Endothelial cell of umbilical vein (primary cell): ENCODE results near the gene CBLIF. TPM values are rescaled to one million over a fixed set of nuclear protein-coding genes. Genes with fewer than 3 reads are reported as not detected.
"Not testable (repeated sequence)": the region's sequence is repeated elsewhere in the genome, so short reads cannot be mapped to it uniquely, and the experiment has no call there.

Source experiments
- BruUV-seq: library from RNA; stranded (reverse); fragments of 400-500 nt; replicated peaks from 2 replicates; lab custom pipeline; 2021; lab: Mats Ljungman, UMichigan
- CTCF ChIA-PET: fragments of 300-600, 350-600 bp; sonication (Branson Sonifier 250); formaldehyde crosslinking; loops from one replicate; lab custom pipeline; 2021; ENCODE audit warnings: antibody characterized with exemption, inconsistent platforms; lab: Charles Lee
- POLR2A ChIA-PET: fragments of 300-600, 350-600 bp; sonication (Branson Sonifier 250); formaldehyde crosslinking; loops from one replicate; lab custom pipeline; 2021; ENCODE audit warnings: antibody characterized with exemption, inconsistent platforms; lab: Charles Lee
- DNase-seq: peaks from one replicate; pipeline ENCODE4 v3.0.0-alpha.2; 2011; ENCODE audit warnings: low read depth, low spot score
- FAIRE-seq: peaks from 2 replicates; lab custom pipeline; 2011; peaks lifted over from hg19 to GRCh38; lab: Jason Lieb, UNC
- H2AFZ ChIP-seq: 2 replicates; pipeline ENCODE4 v1.6.0; 2012; ENCODE audit warnings: low read depth, low read length, control low read depth, inconsistent platforms
- H3K27ac ChIP-seq: 2 replicates; pipeline ENCODE4 v1.5.1; 2011; ENCODE audit warnings: low read depth, mild to moderate bottlenecking, control low read depth, low read length, moderate library complexity; ENCODE audit not compliant: insufficient read depth
- H3K27me3 ChIP-seq, 2 experiments: 2 replicates each; pipeline versions ENCODE4 v1.6.0 to v1.6.1; 2011; ENCODE audit warnings: low read length in 2 of 2, mixed read lengths in 1 of 2; ENCODE audit not compliant: control insufficient read depth in 2 of 2, insufficient read depth in 2 of 2
- H3K36me3 ChIP-seq, 2 experiments: 2 replicates in 1 of 2; 3 replicates in 1 of 2; pipeline ENCODE4 v1.5.1; 2011; ENCODE audit warnings: low read length in 2 of 2, mild to moderate bottlenecking in 1 of 2, moderate library complexity in 1 of 2; ENCODE audit not compliant: control insufficient read depth in 2 of 2, insufficient read depth in 2 of 2; ENCODE audit errors: extremely low read depth in 1 of 2
- H3K4me1 ChIP-seq: 3 replicates; pipeline ENCODE4 v1.5.1; 2011; ENCODE audit warnings: mild to moderate bottlenecking, low read length; ENCODE audit not compliant: control insufficient read depth, insufficient read depth; ENCODE audit errors: extremely low read depth
- H3K4me2 ChIP-seq: 2 replicates; pipeline ENCODE4 v1.6.1; 2011; ENCODE audit warnings: low read length, control low read depth, mixed read lengths; ENCODE audit not compliant: insufficient read depth
- H3K4me3 ChIP-seq, 3 experiments: fragments of 200-600 bp in 1 of 3; sonication (generic), shearing (Covaris generic) in 1 of 3; replicated peaks in 1 of 3; 2 replicates each; pipeline ENCODE4 v1.5.1; 2011 to 2016; ENCODE audit warnings: control low read depth in 3 of 3, low read length in 3 of 3, mild to moderate bottlenecking in 2 of 3, inconsistent platforms in 1 of 3, low read depth in 1 of 3, moderate library complexity in 1 of 3; ENCODE audit not compliant: insufficient read depth in 1 of 3
- H3K79me2 ChIP-seq: 2 replicates; pipeline ENCODE4 v1.6.0; 2012; ENCODE audit warnings: low read length, inconsistent platforms; ENCODE audit not compliant: control insufficient read depth, insufficient read depth
- H3K9ac ChIP-seq: replicated peaks from 2 replicates; pipeline ENCODE3; 2011; ENCODE audit warnings: low read length, control low read depth; ENCODE audit not compliant: insufficient read depth; ENCODE audit errors: extremely low read depth
- H3K9me1 ChIP-seq: replicated peaks from 3 replicates; pipeline ENCODE4 v1.6.0; 2011; ENCODE audit warnings: mild to moderate bottlenecking, low read length; ENCODE audit not compliant: control insufficient read depth, insufficient read depth; ENCODE audit errors: extremely low read depth
- H3K9me3 ChIP-seq: replicated peaks from 2 replicates; pipeline ENCODE4 v1.5.1; 2012; ENCODE audit warnings: low read length, inconsistent platforms; ENCODE audit not compliant: control insufficient read depth, insufficient read depth
- H4K20me1 ChIP-seq: replicated peaks from 2 replicates; pipeline ENCODE3; 2011; ENCODE audit warnings: mild to moderate bottlenecking, low read length; ENCODE audit not compliant: control insufficient read depth, insufficient read depth; ENCODE audit errors: extremely low read depth
- EZH2 ChIP-seq: IDR thresholded peaks from 2 replicates; pipeline ENCODE4 v1.6.1; 2012; ENCODE audit warnings: borderline replicate concordance, low read depth, mild to moderate bottlenecking, moderate library complexity, low read length, inconsistent platforms; ENCODE audit not compliant: severe bottlenecking
- FOS ChIP-seq: IDR thresholded peaks from 2 replicates; pipeline ENCODE4 v1.6.1; 2011; ENCODE audit warnings: mild to moderate bottlenecking, low read length, moderate library complexity, borderline replicate concordance; ENCODE audit not compliant: insufficient read depth
- GATA2 ChIP-seq: IDR thresholded peaks from 2 replicates; pipeline ENCODE4 v1.7.0; 2011; ENCODE audit warnings: low read depth, mild to moderate bottlenecking, moderate library complexity, mixed read lengths, low read length; ENCODE audit not compliant: insufficient read length, insufficient read depth
- JUN ChIP-seq: IDR thresholded peaks from 2 replicates; pipeline ENCODE4 v1.6.1; 2011; ENCODE audit warnings: borderline replicate concordance, low read depth; ENCODE audit not compliant: insufficient read length, insufficient read depth
- MYC ChIP-seq: IDR thresholded peaks from one replicate; pipeline ENCODE4 v1.6.1; 2011; ENCODE audit warnings: mild to moderate bottlenecking, low read depth, low read length
- POLR2A ChIP-seq: IDR thresholded peaks from 2 replicates; pipeline ENCODE4 v1.6.1; 2012; ENCODE audit warnings: low read depth, mild to moderate bottlenecking, control low read depth, low read length
- POLR2AphosphoS5 ChIP-seq: IDR thresholded peaks from 2 replicates; pipeline ENCODE4 v1.6.1; 2012; ENCODE audit warnings: low read depth, mild to moderate bottlenecking, control low read depth, low read length, moderate library complexity; ENCODE audit not compliant: insufficient read depth
- dilution Hi-C: fragments of 300-500 bp; cut with MboI; formaldehyde crosslinking; loops from one replicate; pipeline ENCODE4 v1.15.0; 2019; ENCODE audit warnings: low sequenced_read_pairs; ENCODE audit not compliant: extremely low pct_ligation_motif_present
- intact Hi-C: fragments of 100-400 bp; cut with micrococcal nuclease; formaldehyde crosslinking; loops from one replicate; pipeline ENCODE4 v1.10.0; 2022
- polyA plus RNA-seq, 4 experiments: library from polyadenylated mRNA; depleted of rRNA in 3 of 4; stranded (reverse) in 3 of 4; unstranded in 1 of 4; fragments of >200 nt; gene quantifications; 2 replicates each; pipeline versions ENCODE4 v1.2.1 to v1.2.3, GENCODE V29; 2011 to 2012; ENCODE audit warnings: missing spikeins in 1 of 4
- total RNA-seq: library from RNA; stranded (reverse); gene quantifications from 2 replicates; pipeline ENCODE4 v1.2.3, GENCODE V29; 2021
- TF ChIP-seq, protein P1 (sequence below), 2 donors: IDR thresholded peaks; 1 replicate in 1 of 2; 2 replicates in 1 of 2; pipeline ENCODE4 v1.5.1; 2011; ENCODE audit warnings: low read length in 2 of 2, mild to moderate bottlenecking in 2 of 2, moderate library complexity in 2 of 2, control low read depth in 1 of 2, inconsistent platforms in 1 of 2, low read depth in 1 of 2; ENCODE audit not compliant: insufficient read depth in 1 of 2; ENCODE audit errors: extremely low read depth in 1 of 2
- TF ChIP-seq, protein P2 (sequence below): IDR thresholded peaks from 2 replicates; pipeline ENCODE4 v1.6.1; 2011; ENCODE audit not compliant: insufficient read depth, insufficient read length

The CBLIF gene
- total and polyA plus RNA-seq, 2 donors (not counting 3 experiments of a cell fraction or from before 2014, with no cell fraction given), result not detected

DNA sequence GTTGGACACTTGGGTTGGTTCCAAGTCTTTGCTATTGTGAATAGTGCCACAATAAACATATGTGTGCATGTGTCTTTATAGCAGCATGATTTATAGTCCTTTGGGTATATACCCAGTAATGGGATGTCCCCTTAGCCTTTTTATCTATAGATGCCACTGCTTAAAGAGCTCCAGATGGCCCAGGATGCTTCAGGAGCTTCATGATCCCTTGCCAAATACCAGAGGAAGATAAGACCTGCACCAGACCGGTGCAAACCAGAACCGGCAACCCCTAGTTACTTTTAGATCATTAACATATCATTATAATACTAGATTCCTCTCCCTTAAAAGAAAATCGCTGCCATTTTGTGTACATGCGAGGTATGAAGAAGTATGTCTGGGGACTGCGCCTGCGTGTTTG is 3.1 kb upstream of the CBLIF start:
- H3K4me1 ChIP-seq, H3K79me2 ChIP-seq, H3K4me3 ChIP-seq, DNase-seq, H3K36me3 ChIP-seq, BruUV-seq, intact Hi-C loops, FAIRE-seq, POLR2A ChIA-PET, H3K4me2 ChIP-seq, H3K9ac ChIP-seq, dilution Hi-C loops, H3K27ac ChIP-seq, H2AFZ ChIP-seq, H4K20me1 ChIP-seq, H3K9me1 ChIP-seq, H3K9me3 ChIP-seq, H3K27me3 ChIP-seq: not testable (repeated sequence)
- CTCF ChIA-PET, result interaction anchor here (2.9 kb wide), 1 partner anchor 71 kb away, joined by 11 read pairs; no protein-coding TSS in a partner anchor

DNA sequence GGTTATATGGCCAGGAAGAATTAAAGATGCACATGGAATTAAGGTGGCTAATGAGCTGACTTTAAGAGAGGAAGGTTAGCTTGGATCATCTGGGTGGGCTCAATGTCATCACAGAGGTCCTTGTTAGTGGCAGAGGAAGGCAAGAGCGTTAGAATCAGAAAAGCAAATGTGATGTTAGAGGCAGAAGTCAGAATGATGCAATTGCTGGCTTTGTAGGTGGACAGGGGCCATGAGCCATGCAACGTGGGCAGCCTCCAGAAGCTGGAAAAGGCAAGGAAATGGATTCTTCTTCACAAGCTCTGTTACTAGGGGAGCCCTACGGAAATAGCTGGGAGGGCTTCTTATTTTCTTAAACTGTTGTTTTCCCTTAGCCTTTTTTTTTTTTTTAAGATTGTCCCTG is 2.3 kb upstream of the CBLIF start:
- Histone ChIP-seq H3K9me3 (no peaks in the 10 kb centered on the region), H3K27ac (no peak overlapping the region), H3K4me3 (no peak overlapping the region), H2AFZ (no peak overlapping the region), H3K9me1 (no peaks in the 10 kb centered on the region), H3K27me3 (no peaks in the 10 kb centered on the region), H3K4me1 (no peaks in the 10 kb centered on the region), H3K9ac (no peak overlapping the region), H3K36me3 (no peaks in the 10 kb centered on the region), H3K79me2 (no peaks in the 10 kb centered on the region), H4K20me1 (no peaks in the 10 kb centered on the region), H3K4me2 (no peak overlapping the region)
- dilution Hi-C loops, result no loop called here
- intact Hi-C loops, result no loop called here
- ChIA-PET CTCF (interaction anchor here (0.8 kb wide), 1 partner anchor 12 kb away, joined by 4 read pairs; no protein-coding TSS in a partner anchor), POLR2A (no interaction called here)
- TF ChIP-seq MYC, result no peak
- no peak for TF ChIP-seq FOS
- TF ChIP-seq EZH2, result no peak
- TF ChIP-seq, protein P1, sequence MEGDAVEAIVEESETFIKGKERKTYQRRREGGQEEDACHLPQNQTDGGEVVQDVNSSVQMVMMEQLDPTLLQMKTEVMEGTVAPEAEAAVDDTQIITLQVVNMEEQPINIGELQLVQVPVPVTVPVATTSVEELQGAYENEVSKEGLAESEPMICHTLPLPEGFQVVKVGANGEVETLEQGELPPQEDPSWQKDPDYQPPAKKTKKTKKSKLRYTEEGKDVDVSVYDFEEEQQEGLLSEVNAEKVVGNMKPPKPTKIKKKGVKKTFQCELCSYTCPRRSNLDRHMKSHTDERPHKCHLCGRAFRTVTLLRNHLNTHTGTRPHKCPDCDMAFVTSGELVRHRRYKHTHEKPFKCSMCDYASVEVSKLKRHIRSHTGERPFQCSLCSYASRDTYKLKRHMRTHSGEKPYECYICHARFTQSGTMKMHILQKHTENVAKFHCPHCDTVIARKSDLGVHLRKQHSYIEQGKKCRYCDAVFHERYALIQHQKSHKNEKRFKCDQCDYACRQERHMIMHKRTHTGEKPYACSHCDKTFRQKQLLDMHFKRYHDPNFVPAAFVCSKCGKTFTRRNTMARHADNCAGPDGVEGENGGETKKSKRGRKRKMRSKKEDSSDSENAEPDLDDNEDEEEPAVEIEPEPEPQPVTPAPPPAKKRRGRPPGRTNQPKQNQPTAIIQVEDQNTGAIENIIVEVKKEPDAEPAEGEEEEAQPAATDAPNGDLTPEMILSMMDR (IDR thresholded peaks at IDR 0.05; ENCODE audit: extremely low read depth in 1 of 2, insufficient read depth in 1 of 2, low read depth in 1 of 2, low read length in 2 of 2), result no peak
- TF ChIP-seq, protein P2, sequence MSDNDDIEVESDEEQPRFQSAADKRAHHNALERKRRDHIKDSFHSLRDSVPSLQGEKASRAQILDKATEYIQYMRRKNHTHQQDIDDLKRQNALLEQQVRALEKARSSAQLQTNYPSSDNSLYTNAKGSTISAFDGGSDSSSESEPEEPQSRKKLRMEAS, result no peak
- TF ChIP-seq JUN, result no peak
- TF ChIP-seq GATA2, result no peak
- TF ChIP-seq POLR2AphosphoS5, result no peak
- no peak for TF ChIP-seq POLR2A
- DNase-seq (no peak), FAIRE-seq (no peak)
- no TSS peak for BruUV-seq
